Astrocyte of the cerebellum (primary cell): ENCODE data around the gene NEK1.

Source experiments
- DNase-seq: peaks from one replicate; pipeline ENCODE4 v3.0.0-alpha.2; 2011; ENCODE audit warnings: low read depth
- H3K4me3 ChIP-seq: 2 replicates; pipeline ENCODE4 v1.5.1; 2011; ENCODE audit warnings: mild to moderate bottlenecking, low read depth, low read length, moderate library complexity
- in situ Hi-C: cut with HindIII; loops from 2 replicates; pipeline ENCODE4 v1.10.0; 2017; ENCODE audit warnings: low sequenced_read_pairs
- TF ChIP-seq, protein P1 (sequence below): IDR thresholded peaks from 2 replicates; pipeline ENCODE4 v1.5.1; 2012; ENCODE audit warnings: low read length, low read depth, moderate library complexity, mild to moderate bottlenecking; ENCODE audit errors: missing control alignments

Gene NEK1

DNA sequence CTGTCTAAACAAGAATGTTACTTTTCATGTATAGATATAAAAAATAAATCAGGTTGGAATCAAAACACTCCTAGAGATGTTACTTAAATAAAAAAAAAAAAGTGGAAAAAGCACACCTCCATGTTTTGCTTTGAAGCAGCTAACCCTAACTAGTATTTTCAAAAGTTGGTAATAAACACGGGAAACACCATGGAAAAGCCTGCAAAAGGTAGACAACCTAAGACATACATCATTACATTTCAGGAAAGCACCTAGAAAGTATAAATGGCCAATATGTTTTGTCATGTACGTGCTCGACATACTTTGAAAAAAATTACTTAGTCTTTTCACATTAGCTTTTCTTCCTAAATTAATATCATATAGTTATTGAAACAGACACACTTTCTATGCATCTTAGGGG lies 211.6 kb downstream of the NEK1 start:
- DNase-seq, result no peak
- no peak overlapping the region for H3K4me3 ChIP-seq
- in situ Hi-C loops, result no loop called here
- TF ChIP-seq, protein P1, sequence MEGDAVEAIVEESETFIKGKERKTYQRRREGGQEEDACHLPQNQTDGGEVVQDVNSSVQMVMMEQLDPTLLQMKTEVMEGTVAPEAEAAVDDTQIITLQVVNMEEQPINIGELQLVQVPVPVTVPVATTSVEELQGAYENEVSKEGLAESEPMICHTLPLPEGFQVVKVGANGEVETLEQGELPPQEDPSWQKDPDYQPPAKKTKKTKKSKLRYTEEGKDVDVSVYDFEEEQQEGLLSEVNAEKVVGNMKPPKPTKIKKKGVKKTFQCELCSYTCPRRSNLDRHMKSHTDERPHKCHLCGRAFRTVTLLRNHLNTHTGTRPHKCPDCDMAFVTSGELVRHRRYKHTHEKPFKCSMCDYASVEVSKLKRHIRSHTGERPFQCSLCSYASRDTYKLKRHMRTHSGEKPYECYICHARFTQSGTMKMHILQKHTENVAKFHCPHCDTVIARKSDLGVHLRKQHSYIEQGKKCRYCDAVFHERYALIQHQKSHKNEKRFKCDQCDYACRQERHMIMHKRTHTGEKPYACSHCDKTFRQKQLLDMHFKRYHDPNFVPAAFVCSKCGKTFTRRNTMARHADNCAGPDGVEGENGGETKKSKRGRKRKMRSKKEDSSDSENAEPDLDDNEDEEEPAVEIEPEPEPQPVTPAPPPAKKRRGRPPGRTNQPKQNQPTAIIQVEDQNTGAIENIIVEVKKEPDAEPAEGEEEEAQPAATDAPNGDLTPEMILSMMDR, result no peak

DNA sequence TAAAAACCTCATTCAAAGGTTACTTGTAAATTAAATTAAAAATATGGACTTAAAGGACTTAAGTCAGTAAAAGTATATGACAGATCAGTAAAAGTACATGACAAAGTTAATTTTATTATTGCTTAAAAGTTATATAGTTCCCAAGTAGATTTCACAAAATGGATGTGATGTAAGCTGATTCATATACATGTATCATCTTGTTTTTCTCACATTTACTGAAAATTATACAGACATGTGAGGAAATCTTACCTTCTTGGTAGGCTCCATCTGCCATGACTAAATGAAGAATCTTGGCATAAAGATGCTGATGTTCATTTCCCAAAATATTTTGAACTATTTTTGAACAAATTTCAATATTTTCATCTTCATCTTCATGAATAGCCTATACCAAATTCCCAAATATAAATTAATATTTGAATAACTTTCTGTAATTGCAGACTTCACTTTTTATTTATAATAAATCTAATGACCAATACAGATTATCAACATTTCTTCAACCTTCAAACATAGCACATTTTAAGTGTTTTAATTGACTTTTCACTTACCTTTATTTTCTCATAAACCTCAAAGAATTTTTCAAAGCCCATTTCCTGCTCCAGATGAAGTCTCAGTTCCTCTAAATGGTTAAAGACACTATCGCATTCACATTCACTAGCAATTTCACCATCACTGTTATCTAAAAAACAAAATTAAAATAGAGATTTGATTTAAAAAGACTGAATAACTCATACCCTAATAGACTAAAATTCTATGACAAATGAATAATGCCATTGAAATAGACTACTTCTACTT lies 212.2 kb downstream of the NEK1 start:
- TF ChIP-seq, protein P1, result no peak
- DNase-seq, result no peak
- in situ Hi-C loops, result no loop called here

DNA sequence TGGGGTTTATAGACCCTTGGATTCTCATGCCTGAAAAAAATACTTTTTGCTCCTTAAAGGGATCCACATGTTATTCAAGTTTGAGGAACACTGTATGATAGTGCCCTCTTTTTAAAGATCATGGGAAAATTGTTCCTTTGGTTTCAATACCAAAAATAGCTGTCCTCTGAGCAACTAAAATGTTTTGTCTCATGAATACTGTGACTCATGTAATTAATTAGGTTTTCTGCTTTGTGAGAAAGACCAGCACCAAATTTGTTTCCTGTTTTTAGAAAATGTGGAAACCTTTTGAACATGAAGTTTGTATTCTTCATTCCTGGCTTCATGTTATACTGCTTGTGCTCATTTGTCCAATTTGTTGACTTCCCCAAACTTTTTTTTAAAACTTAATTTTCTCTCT lies 214.1 kb downstream of the NEK1 start:
- no peak overlapping the region for H3K4me3 ChIP-seq
- in situ Hi-C loops, result no loop called here
- DNase-seq, result peak; percentile 74
- TF ChIP-seq, protein P1, result no peak

More for the DNA sequence above, 212.2 kb downstream of the NEK1 start:
- no peak overlapping the region for H3K4me3 ChIP-seq

DNA sequence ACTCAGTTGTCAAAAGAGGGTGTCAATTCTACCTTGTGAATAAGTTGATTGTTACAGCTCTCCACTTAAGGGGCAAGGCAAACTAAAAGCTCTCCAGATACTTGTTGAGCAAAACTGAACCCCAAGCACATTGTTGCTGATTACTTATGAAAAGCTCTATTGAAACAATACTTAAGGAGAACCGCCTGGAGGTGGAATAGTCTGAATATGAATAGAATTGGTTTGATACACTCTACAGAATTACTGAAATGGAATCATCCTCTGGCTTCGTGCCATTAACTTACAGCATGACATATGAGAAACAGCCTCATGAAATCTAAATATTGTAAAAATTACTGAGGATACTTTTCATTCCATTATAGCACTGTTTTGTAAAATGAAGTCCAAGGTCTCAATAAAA lies 214.6 kb downstream of the NEK1 start:
- TF ChIP-seq, protein P1, result no peak
- H3K4me3 ChIP-seq, result no peak overlapping the region
- peak; percentile 49 for DNase-seq
- in situ Hi-C loops, result no loop called here

DNA sequence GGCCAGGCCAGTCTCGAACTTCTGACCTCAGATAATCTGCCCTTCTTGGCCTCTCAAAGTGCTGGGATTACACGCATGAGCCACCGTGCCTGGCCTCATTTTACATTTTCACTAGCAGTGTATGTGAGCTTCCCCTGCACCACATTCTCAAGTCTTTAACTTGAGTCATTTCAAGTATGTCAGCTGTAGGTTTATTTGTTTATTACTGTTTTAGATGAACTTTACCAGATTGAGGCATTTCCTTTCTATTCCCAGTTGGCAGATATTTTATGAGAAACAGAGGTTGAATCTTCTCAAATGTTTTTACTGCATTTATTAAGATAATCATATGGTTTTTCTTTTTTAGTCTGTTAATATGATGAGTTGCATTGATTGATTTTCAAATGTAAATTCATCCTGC lies 227.0 kb downstream of the NEK1 start:
- no peak for DNase-seq
- H3K4me3 ChIP-seq, result no peak overlapping the region
- in situ Hi-C loops, result no loop called here
- TF ChIP-seq, protein P1, result no peak

DNA sequence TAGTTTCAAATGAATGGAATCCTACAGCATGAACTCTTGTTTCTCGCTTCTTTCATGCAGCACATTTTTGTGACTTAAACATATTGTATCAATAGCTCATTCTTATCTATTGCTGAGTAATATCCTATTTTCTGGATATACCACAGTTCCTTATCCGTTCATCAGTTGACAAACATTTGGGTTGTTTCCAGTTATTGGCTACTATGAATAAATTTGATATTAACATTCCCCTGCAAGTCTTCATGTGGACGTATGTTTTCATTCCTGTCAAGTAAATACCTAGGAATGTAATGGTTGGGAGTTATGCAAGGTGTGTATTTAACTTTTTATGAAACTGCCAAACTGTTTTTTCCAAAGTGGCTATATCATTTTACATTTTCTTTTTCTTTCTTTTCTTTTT lies 227.6 kb downstream of the NEK1 start:
- in situ Hi-C loops, result no loop called here
- DNase-seq, result no peak
- H3K4me3 ChIP-seq, result no peak overlapping the region
- TF ChIP-seq, protein P1, result no peak
